Activated gamma-delta T cell treated with Interleukin-2 at 50 U/mL for 16 hours (primary cell): Measurements from ENCODE around the gene SHISAL1.
"Not testable (repeated sequence)": the region's sequence is repeated elsewhere in the genome, so short reads cannot be mapped to it uniquely, and the experiment has no call there.

Experiments used
- DNase-seq: peaks from one replicate; pipeline ENCODE4 v3.0.0-alpha.2; 2020

SHISAL1 gene

GRCh38 chr22:44325718-44326490, 13.2 kb upstream of the SHISAL1 start:
- DNase-seq, result no peak

- not testable (repeated sequence) for DNase-seq
These were observed 10.5 kb upstream of the SHISAL1 start for GRCh38 chr22:44323140-44323790.

- DNase-seq, result no peak
These were observed 6.9 kb upstream of the SHISAL1 start for GRCh38 chr22:44319685-44320084.

- DNase-seq, result no peak
These were observed 6.0 kb upstream of the SHISAL1 start for GRCh38 chr22:44318751-44319150.

GRCh38 chr22:44317886-44318637, 5.3 kb upstream of the SHISAL1 start:
- DNase-seq, result no peak

- no peak for DNase-seq
These were observed 4.3 kb upstream of the SHISAL1 start for GRCh38 chr22:44317123-44317444.

GRCh38 chr22:44316393-44317122, 3.8 kb upstream of the SHISAL1 start:
- no peak for DNase-seq

- peak; percentile 33 for DNase-seq
These were observed 1.8 kb upstream of the SHISAL1 start for GRCh38 chr22:44314425-44315067.

GRCh38 chr22:44313385-44314006, 745 bp upstream of the SHISAL1 start:
- DNase-seq, result no peak

- no peak for DNase-seq
These were observed 938 bp downstream of the SHISAL1 start for GRCh38 chr22:44311855-44312170.

- no peak for DNase-seq
These were observed 1.5 kb downstream of the SHISAL1 start for GRCh38 chr22:44311104-44311854.

- no peak for DNase-seq
These were observed 3.1 kb downstream of the SHISAL1 start for GRCh38 chr22:44309647-44310046.

GRCh38 chr22:44309137-44309536, 3.6 kb downstream of the SHISAL1 start:
- DNase-seq, result no peak

GRCh38 chr22:44307509-44308169, 5.1 kb downstream of the SHISAL1 start:
- DNase-seq, result no peak

GRCh38 chr22:44305888-44306287, 6.9 kb downstream of the SHISAL1 start:
- DNase-seq, result no peak

- no peak for DNase-seq
These were observed 7.3 kb downstream of the SHISAL1 start for GRCh38 chr22:44305455-44305854.

GRCh38 chr22:44304911-44305310, 7.8 kb downstream of the SHISAL1 start:
- no peak for DNase-seq

- no peak for DNase-seq
These were observed 8.4 kb downstream of the SHISAL1 start for GRCh38 chr22:44304354-44304753.

- DNase-seq, result not testable (repeated sequence)
These were observed 10.4 kb downstream of the SHISAL1 start for GRCh38 chr22:44302363-44302762.

GRCh38 chr22:44301039-44301438, 11.7 kb downstream of the SHISAL1 start:
- no peak for DNase-seq

GRCh38 chr22:44299124-44299523, 13.6 kb downstream of the SHISAL1 start:
- DNase-seq, result no peak
